Measurements from ENCODE around the gene CSH1.
"Not testable (repeated sequence)": the region's sequence is repeated elsewhere in the genome, so short reads cannot be mapped to it uniquely, and the experiment has no call there.

Gene CSH1

GRCh38 chr17:63896524-63897354 is at the start of gene CSH1:
Gene CSH1, minus strand, starts transcription at chr17:63896574. Its CDS starts 63 bp downstream, at chr17:63896511.
- DNase-seq = not testable (repeated sequence)

- DNase-seq = no peak
These were observed 49.5 kb upstream of the CSH1 start for GRCh38 chr17:63945784-63946439.

- no peak for DNase-seq
These were observed 48.5 kb upstream of the CSH1 start for GRCh38 chr17:63944736-63945499.

DNA sequence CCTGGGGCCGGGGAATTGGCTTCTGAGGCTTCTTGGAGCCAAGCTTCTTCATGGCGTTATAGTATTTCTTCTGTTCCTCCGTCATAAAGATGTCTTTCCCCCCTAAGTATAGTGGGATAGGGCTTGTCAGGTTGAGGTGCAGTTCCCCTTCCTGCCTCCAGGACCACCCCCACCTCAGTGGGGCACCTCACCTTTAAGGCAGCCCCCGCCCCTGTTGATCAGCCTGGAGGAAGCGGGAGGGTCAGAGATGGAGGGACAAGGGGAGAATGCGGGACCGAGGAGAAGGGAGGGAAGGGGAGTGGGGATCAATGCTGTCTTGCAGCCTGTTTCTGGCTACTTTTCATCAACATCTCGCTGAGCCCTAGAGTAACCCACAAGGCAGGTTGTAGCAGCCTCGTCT is 47.4 kb upstream of the CSH1 start:
- DNase-seq = no peak

DNA sequence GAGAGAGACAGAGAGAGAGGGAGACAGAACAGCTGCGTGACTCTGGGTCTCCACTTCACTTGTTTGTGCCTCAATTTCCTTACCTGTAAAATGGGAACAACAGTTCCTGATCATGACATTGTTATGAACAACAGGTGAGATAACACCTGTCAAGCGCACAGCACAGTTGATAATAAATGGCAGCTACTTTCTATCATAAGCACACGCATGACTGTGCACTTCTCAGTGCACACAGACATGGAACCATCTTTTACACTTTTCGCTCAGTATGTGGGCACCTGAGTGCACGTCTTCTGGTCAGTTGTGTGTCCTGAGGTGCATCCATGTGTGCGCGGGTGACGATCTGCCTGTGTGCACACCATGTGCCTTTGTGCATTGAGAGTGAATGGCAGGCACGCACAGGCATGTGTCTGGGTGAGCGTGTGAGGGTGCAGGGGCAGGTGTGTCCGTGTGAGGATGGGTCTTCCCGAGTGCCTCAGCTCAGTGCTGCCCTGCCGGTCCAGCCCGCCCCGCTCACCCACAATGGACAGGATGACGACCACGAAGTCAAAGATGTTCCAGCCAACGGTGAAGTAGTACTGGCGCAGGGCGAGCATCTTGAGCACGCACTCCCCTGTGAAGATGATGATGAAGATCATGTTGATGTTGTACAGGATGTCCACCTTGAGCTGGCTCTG is 46.1 kb upstream of the CSH1 start:
- DNase-seq = no peak

GRCh38 chr17:63941751-63942150 is 45.4 kb upstream of the CSH1 start:
- DNase-seq = no peak

GRCh38 chr17:63941162-63941561 is 44.8 kb upstream of the CSH1 start:
- DNase-seq = no peak

- DNase-seq = no peak
These were observed 44.2 kb upstream of the CSH1 start for GRCh38 chr17:63940584-63940983.

GRCh38 chr17:63939884-63940283 is 43.5 kb upstream of the CSH1 start:
- DNase-seq = no peak

DNA sequence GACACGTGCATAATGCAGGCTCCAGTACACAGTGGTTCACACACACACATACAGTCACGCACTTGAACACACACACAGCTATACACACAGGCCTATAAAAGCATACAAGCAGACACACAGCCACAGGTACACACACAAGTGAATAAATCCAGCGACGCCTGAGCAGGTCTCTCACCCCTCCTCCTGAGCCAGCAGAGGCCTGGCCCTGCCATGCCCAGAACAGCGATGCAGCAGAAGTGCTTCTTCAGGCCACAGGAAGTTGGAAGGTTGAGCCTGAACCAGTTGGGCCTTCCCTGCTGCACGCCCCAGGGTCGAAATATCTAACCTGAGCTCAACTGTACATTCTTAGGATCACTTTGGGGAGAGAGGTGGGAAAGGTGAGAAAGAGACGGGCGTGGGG is 43.0 kb upstream of the CSH1 start:
- no peak for DNase-seq

GRCh38 chr17:63937920-63938319 is 41.5 kb upstream of the CSH1 start:
- DNase-seq = no peak

DNA sequence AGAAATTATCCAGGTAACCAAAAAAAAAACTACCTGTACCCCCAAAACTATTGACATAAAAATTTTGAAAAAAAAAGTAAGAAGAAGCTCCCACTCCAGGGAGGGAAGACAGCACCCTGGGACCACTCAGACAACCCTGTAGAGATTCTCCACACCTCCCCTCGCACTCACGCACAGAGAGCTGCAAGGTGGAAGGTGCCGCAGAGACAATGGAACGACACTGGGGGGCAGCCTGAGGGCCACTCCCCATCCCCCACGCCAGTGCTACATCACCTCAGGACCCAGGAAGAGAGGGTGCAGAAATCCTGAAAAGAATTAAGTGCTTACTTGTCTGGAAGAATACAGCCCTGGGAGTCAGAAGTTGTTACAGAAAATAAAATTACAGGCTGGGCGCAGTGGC is 40.9 kb upstream of the CSH1 start:
- DNase-seq = no peak

DNA sequence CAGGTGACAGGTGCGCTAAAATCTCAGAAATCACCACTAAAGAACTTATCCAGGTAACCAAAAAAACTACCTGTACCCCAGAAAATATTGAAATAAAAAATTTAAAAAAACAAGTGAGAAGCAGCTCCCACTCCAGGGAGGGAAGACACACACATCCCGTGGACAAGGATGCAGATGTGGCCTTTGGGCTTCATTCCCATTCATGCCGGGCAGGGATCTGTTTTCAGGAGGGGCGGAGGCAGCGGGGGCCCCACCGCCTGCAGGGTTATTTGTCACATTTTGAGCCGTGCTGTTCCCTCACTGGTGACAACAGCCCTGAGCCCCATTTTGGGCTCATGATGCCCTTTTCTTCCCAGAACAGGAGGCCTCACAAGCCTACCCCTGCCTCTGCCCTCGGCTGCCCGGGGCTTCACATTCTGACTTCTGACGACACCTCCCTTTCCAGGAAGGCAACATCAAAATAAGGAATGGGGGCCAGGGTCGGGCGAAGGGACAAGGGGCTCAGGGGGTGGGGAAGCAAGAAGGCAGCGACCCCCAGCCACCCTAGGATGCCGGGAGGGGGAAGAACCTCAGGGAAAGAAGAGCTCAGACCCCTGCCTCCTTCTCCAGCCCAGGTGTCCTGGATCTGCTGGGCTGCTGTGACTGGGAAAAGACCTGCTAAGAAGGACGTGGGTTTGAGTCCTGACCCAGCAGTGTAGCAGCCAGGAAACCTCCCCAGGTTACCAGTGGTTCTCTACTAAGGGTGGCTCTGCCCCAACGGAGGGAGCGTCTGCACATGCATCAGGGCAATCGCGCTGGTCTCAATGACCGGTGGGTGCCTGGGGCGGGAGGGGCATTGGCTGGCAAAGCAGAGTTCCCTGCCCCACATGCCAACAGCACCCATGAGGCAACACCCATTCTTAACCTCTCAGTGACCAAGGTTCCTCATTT is 38.1 kb upstream of the CSH1 start:
- no peak for DNase-seq

GRCh38 chr17:63933598-63933997 is 37.2 kb upstream of the CSH1 start:
- DNase-seq = no peak

DNA sequence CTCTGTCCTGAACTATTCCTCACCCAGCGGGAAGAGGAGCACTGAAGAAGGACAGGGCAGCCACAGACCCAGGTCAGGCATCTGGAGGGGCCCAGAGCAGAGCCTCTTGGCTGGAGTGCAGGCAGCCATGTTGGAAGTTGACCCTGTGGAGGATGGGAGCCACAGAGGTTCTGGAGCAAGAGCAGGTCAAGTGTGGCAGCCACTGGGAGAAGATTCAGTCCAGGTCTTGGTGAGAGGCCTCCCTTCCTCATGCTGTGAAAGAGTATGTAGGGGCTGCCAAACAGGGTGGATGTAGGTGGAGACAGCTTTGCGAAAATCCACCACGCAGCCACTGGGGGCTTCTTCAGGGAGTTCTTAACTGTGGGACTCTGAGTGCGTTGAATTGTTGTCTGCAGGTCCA is 36.3 kb upstream of the CSH1 start:
- DNase-seq = no peak

- DNase-seq = no peak
These were observed 35.7 kb upstream of the CSH1 start, which contains the start of gene CD79B for GRCh38 chr17:63931981-63932561. Gene CD79B, minus strand, starts transcription at chr17:63932331. Its CDS starts 70 bp downstream, at chr17:63932261.

DNA sequence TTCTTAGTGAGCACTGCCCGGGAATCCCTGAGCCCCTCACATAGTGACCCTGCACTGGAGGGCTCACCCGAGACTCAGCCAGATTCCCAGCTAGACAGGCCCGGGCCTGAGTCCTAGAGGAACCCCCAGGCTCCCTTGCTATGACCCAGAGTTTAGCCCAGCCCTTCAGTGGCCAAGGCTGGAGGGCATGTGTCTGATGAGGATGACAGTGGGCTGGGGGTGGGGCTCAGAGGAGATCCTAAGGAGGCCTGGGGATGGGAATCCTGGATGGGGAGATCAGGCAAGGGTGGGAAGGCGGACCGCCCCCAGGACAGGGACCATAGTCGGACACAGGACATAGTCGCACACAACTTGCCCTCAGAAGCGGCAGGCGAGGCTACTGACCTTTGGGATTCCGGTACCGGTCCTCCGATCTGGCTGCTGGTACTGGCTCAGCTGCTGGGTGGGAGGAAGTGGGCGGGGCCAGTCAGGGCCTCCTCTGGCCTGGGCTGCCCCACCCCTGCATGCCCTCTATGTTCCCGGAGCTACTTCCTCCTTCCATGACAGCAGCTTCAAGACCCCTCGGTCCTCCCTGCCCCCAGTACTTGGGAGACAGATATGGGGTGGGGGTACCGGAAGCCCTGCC is 34.7 kb upstream of the CSH1 start:
- no peak for DNase-seq

- DNase-seq = no peak
These were observed 33.7 kb upstream of the CSH1 start for GRCh38 chr17:63929860-63930766.

DNA sequence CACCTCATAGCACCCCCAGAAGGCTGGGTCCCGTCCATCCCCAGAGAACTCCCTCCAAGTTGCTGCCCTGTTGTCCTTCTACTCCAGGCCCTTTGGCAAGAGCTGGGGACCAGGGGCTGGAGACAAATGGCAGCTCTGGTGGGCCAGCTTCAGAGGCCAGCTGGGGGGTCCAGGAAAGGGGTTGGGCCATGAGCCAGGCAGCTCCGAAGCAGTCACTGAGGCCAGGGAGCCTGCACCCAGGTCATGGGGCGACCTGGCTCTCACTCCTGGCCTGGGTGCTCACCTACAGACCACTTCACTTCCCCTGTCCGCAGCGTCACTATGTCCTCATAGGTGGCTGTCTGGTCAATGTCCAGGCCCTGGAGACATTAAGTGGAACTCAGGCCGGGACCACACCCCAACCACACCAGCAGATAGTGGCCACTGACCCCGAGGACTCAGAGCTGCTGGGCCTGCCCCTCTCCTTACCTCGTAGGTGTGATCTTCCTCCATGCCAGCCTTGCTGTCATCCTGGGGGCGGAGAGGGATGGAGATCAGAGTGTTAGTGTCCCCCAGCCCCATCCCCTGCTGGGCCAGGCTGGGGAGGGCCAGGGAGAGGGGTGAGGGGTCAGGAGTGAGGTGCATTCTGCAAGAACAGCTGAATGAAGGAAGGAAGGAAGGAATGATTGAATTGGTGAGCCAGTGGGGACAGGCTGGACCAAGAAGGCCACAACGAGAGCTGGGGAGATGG is 32.8 kb upstream of the CSH1 start:
- no peak for DNase-seq

Measured in NCI-H2081 treated with DMSO at 0.1 percent for 48 hours (cell line).